Measurements from ENCODE around the gene CDH5. TPM values are rescaled to one million over a fixed set of nuclear protein-coding genes. Genes with fewer than 3 reads are reported as not detected.

The CDH5 gene
- total RNA-seq, 1 experiment from 2014 or later: not detected

DNA sequence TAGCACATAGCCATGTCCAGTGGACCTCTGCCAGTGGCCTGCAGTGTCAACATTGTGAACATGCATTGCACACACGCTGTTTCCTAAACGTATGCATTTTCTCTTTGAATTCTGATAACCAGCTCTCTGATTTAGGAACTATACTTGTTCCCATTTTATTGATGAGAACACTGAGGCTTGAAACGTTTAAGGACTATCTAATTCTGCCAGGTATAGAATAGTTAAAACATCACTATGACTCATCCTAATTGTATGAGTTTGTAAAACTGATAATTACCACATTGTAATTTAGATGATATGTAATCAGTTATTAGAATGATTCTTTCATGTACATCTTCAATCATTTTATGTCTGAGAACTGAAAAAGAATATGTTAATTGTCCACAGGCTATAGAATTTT is 63.7 kb downstream of the CDH5 start:
- no peak overlapping the region for H3K4me2 ChIP-seq (ENCODE audit: low read length)
- DNase-seq (no peak), ATAC-seq (no peak)
- no peaks in the 10 kb centered on the region for H3K9me3 ChIP-seq (ENCODE audit: low read length)
- intact Hi-C loops (cut with micrococcal nuclease): no loop called here
- CTCF ChIA-PET: no interaction called here
- BruUV-seq (replicated peaks): no TSS peak
- POLR2A ChIA-PET (ENCODE audit: unreplicated experiment): no interaction called here
- no peaks in the 10 kb centered on the region for H3F3A ChIP-seq (ENCODE audit: low read length, unreplicated experiment)
- no peaks in the 10 kb centered on the region for H4K20me1 ChIP-seq (ENCODE audit: low read length)
- H2AFZ ChIP-seq (ENCODE audit: low read length): no peak overlapping the region
- H3K4me3 ChIP-seq (ENCODE audit: low read length): no peak overlapping the region
- H3K9me2 ChIP-seq (replicated peaks; ENCODE audit: low read length): no peaks in the 10 kb centered on the region
- no peak overlapping the region for H3K27ac ChIP-seq (ENCODE audit: low read length)
- TF ChIP-seq, protein P1, sequence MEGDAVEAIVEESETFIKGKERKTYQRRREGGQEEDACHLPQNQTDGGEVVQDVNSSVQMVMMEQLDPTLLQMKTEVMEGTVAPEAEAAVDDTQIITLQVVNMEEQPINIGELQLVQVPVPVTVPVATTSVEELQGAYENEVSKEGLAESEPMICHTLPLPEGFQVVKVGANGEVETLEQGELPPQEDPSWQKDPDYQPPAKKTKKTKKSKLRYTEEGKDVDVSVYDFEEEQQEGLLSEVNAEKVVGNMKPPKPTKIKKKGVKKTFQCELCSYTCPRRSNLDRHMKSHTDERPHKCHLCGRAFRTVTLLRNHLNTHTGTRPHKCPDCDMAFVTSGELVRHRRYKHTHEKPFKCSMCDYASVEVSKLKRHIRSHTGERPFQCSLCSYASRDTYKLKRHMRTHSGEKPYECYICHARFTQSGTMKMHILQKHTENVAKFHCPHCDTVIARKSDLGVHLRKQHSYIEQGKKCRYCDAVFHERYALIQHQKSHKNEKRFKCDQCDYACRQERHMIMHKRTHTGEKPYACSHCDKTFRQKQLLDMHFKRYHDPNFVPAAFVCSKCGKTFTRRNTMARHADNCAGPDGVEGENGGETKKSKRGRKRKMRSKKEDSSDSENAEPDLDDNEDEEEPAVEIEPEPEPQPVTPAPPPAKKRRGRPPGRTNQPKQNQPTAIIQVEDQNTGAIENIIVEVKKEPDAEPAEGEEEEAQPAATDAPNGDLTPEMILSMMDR (conservative IDR thresholded peaks at IDR 0.05; ENCODE audit: low read depth, low read length): no peak
- TF ChIP-seq EZH2 (IDR thresholded peaks at IDR 0.05; ENCODE audit: low read length, unreplicated experiment) (no peak), EZH2phosphoT487 (IDR thresholded peaks at IDR 0.05; ENCODE audit: borderline replicate concordance, low read length) (no peak)
- no peaks in the 10 kb centered on the region for H3K36me3 ChIP-seq (ENCODE audit: low read depth, low read length)
- H3K9ac ChIP-seq (ENCODE audit: low read length): no peak overlapping the region
- peaks cover 10% of the 10 kb centered on the region for H3K4me1 ChIP-seq (ENCODE audit: insufficient read depth, low read length)
- no peaks in the 10 kb centered on the region for H3K27me3 ChIP-seq (ENCODE audit: low read length)
- H3K79me2 ChIP-seq (ENCODE audit: low read length): no peaks in the 10 kb centered on the region

DNA sequence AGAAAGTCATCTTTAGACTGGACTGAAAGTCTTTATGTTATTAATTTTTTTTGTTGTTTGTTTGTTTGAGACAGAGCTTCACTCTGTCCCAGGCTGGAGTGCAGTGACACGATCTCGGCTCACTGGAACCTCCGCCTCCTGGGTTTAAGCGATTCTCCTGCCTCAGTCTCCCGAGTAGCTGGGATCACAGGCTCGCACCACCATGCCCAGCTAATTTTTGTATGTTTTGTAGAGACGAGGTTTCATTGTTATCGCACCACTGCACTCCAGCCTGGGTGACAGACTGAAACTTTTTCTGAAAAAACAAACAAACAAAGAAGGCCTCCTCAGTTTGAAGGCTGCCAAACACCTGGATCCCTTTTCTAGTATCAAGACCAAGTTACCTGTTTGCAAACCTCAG is 65.3 kb downstream of the CDH5 start:
- H3K36me3 ChIP-seq (ENCODE audit: low read depth, low read length): no peaks in the 10 kb centered on the region
- POLR2A ChIA-PET (ENCODE audit: unreplicated experiment): no interaction called here
- no peaks in the 10 kb centered on the region for H4K20me1 ChIP-seq (ENCODE audit: low read length)
- no peaks in the 10 kb centered on the region for H3K9me2 ChIP-seq (replicated peaks; ENCODE audit: low read length)
- no peak overlapping the region for H3K4me3 ChIP-seq (ENCODE audit: low read length)
- no peak overlapping the region for H3K9ac ChIP-seq (ENCODE audit: low read length)
- intact Hi-C loops (cut with micrococcal nuclease): no loop called here
- no TSS peak for BruUV-seq (replicated peaks)
- no peaks in the 10 kb centered on the region for H3K9me3 ChIP-seq (ENCODE audit: low read length)
- no peaks in the 10 kb centered on the region for H3K27me3 ChIP-seq (ENCODE audit: low read length)
- H3F3A ChIP-seq (ENCODE audit: low read length, unreplicated experiment): no peaks in the 10 kb centered on the region
- no peak overlapping the region for H3K27ac ChIP-seq (ENCODE audit: low read length)
- peaks cover 10% of the 10 kb centered on the region for H3K4me1 ChIP-seq (ENCODE audit: insufficient read depth, low read length)
- TF ChIP-seq EZH2 (IDR thresholded peaks at IDR 0.05; ENCODE audit: low read length, unreplicated experiment) (no peak), EZH2phosphoT487 (IDR thresholded peaks at IDR 0.05; ENCODE audit: borderline replicate concordance, low read length) (no peak)
- TF ChIP-seq, protein P1 (conservative IDR thresholded peaks at IDR 0.05; ENCODE audit: low read depth, low read length): no peak
- no peak for DNase-seq
- no peak for ATAC-seq
- no peak overlapping the region for H3K4me2 ChIP-seq (ENCODE audit: low read length)
- CTCF ChIA-PET: no interaction called here
- no peaks in the 10 kb centered on the region for H3K79me2 ChIP-seq (ENCODE audit: low read length)
- H2AFZ ChIP-seq (ENCODE audit: low read length): no peak overlapping the region

DNA sequence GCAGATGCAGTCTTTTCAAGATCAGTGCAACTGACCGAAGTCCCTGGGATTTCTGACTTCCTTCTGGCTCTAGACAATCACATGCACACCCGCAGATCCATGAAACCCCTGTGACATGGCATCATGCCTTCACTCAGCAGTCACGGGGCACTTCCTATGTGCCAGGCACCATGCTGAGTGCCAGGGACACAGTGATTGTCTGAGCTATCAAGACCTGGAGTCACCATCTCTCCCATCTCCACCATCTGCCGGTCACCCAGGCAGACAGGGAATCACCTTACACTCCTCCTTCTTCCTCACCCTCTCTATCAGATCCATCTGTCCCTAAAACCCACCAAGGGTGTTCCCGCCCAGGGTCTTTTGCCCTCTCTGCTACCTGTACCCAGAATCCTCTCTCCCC is 65.9 kb downstream of the CDH5 start:
- DNase-seq (no peak), ATAC-seq (no peak)
- intact Hi-C loops (cut with micrococcal nuclease): no loop called here
- no peak overlapping the region for H3K4me3 ChIP-seq (ENCODE audit: low read length)
- no peaks in the 10 kb centered on the region for H3K9me3 ChIP-seq (ENCODE audit: low read length)
- CTCF ChIA-PET: no interaction called here
- no peaks in the 10 kb centered on the region for H3K79me2 ChIP-seq (ENCODE audit: low read length)
- H2AFZ ChIP-seq (ENCODE audit: low read length): no peak overlapping the region
- no peaks in the 10 kb centered on the region for H3K36me3 ChIP-seq (ENCODE audit: low read depth, low read length)
- no peaks in the 10 kb centered on the region for H4K20me1 ChIP-seq (ENCODE audit: low read length)
- H3K4me1 ChIP-seq (ENCODE audit: insufficient read depth, low read length): peaks cover 10% of the 10 kb centered on the region
- H3K4me2 ChIP-seq (ENCODE audit: low read length): no peak overlapping the region
- no TSS peak for BruUV-seq (replicated peaks)
- H3F3A ChIP-seq (ENCODE audit: low read length, unreplicated experiment): no peaks in the 10 kb centered on the region
- POLR2A ChIA-PET (ENCODE audit: unreplicated experiment): no interaction called here
- TF ChIP-seq, protein P1 (conservative IDR thresholded peaks at IDR 0.05; ENCODE audit: low read depth, low read length): no peak
- TF ChIP-seq EZH2phosphoT487 (IDR thresholded peaks at IDR 0.05; ENCODE audit: borderline replicate concordance, low read length): no peak
- no peak for TF ChIP-seq EZH2 (IDR thresholded peaks at IDR 0.05; ENCODE audit: low read length, unreplicated experiment)
- H3K27ac ChIP-seq (ENCODE audit: low read length): no peak overlapping the region
- H3K9me2 ChIP-seq (replicated peaks; ENCODE audit: low read length): no peaks in the 10 kb centered on the region
- H3K27me3 ChIP-seq (ENCODE audit: low read length): no peaks in the 10 kb centered on the region
- no peak overlapping the region for H3K9ac ChIP-seq (ENCODE audit: low read length)

All from PC-3 (cell line).